Measurements from ENCODE around the gene GP9. TPM values are rescaled to one million over a fixed set of nuclear protein-coding genes. Genes with fewer than 3 reads are reported as not detected.

GP9 gene
- total and polyA plus RNA-seq, 2 donors from 2014 or later = 0.49 TPM; not detected in 1

DNA sequence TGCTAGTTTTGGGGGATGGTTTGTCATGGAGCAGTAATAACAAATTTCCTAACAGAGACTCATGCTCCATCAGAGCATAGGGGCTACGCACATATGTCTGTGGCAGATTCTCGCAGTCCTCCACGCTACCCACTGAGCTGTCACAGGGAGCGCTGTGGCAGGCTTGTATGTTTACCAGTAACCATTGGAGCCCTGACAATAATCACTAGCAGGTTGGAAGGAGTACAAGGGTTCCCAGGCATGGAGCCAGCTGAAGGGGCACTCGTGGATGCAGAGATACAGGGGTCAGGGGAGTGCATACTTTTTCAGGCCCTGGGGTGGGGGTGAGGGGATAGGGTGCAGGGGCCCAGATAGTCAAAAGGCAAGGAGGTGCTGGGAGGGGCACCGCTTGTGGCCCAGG, 7.9 kb upstream of the GP9 start:
- Histone ChIP-seq H3K9ac (ENCODE audit: low read length in 3 of 3) (no peak overlapping the region), H3K4me1 (ENCODE audit: control insufficient read depth in 2 of 3, insufficient read depth in 2 of 3, low read depth in 1 of 3, low read length in 3 of 3) (peaks cover 0 to 15% (median 4%) of the 10 kb centered on the region in 3 donors), H3K36me3 (ENCODE audit: control insufficient read depth in 2 of 3, insufficient read depth in 3 of 3, low read length in 3 of 3) (no peaks in the 10 kb centered on the region), H3K9me3 (ENCODE audit: control insufficient read depth in 2 of 3, insufficient read depth in 1 of 3, low read length in 3 of 3) (peaks cover 0 to 3% (median 0%) of the 10 kb centered on the region in 3 donors), H3K27me3 (ENCODE audit: control insufficient read depth, insufficient read depth, low read length) (no peaks in the 10 kb centered on the region), H3K4me3 (ENCODE audit: low read length in 3 of 3) (no peak overlapping the region), H3K27ac (ENCODE audit: low read depth in 2 of 2, low read length in 2 of 2) (peak overlapping the region in 1 of 2 donors; percentile 3)
- DNase-seq (peak in 3 of 5 donors; percentile 31 to 54 (median 36)), FAIRE-seq (no peak)
- intact Hi-C loops (cut with DNase I) = no loop called here
- TF ChIP-seq CTCF (IDR thresholded peaks at IDR 0.05; ENCODE audit: borderline replicate concordance, extremely low read depth, insufficient read depth) = no peak

DNA sequence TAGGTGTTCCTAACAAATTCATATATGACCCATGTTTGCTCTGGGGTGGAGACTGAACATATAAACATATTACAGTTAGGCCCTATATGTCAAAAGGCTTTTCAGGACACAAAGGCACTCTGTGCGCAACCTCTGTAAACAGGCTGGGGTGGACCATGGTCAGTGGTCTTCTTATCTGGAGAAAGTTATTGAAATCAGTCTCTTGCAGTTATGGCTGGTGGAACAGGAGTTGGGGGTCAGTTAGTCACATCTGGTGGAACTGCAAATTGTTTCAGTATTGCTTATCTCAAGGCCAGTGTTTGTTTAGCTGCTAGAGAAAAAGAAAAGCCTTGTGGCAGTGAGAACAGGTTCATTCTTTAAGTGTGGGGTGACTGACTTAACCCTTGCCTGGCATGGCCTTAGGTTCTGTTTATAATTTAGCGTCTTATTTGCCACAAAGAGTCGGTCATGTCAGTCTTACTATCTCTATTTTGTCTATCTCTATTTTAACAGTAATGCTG, 5.9 kb upstream of the GP9 start:
- no peak for TF ChIP-seq CTCF (IDR thresholded peaks at IDR 0.05; ENCODE audit: borderline replicate concordance, extremely low read depth, insufficient read depth)
- intact Hi-C loops (cut with DNase I) = no loop called here
- FAIRE-seq = no peak
- Histone ChIP-seq H3K9me3 (ENCODE audit: control insufficient read depth in 2 of 3, insufficient read depth in 1 of 3, low read length in 3 of 3) (no peaks in the 10 kb centered on the region), H3K9ac (ENCODE audit: low read length in 3 of 3) (no peak overlapping the region), H3K4me1 (ENCODE audit: control insufficient read depth in 2 of 3, insufficient read depth in 2 of 3, low read depth in 1 of 3, low read length in 3 of 3) (peaks cover 0 to 15% (median 6%) of the 10 kb centered on the region in 3 donors), H3K27me3 (ENCODE audit: control insufficient read depth, insufficient read depth, low read length) (no peaks in the 10 kb centered on the region), H3K4me3 (ENCODE audit: low read length in 3 of 3) (no peak overlapping the region), H3K27ac (ENCODE audit: low read depth in 2 of 2, low read length in 2 of 2) (no peak overlapping the region), H3K36me3 (ENCODE audit: control insufficient read depth in 2 of 3, insufficient read depth in 3 of 3, low read length in 3 of 3) (no peaks in the 10 kb centered on the region)
- no peak for DNase-seq

GRCh38 chr3:129056451-129057173, 4.0 kb upstream of the GP9 start:
- intact Hi-C loops (cut with DNase I) = no loop called here
- Histone ChIP-seq H3K9ac (ENCODE audit: low read length in 3 of 3) (no peak overlapping the region), H3K27me3 (ENCODE audit: control insufficient read depth, insufficient read depth, low read length) (no peaks in the 10 kb centered on the region), H3K27ac (ENCODE audit: low read depth in 2 of 2, low read length in 2 of 2) (no peak overlapping the region), H3K4me1 (ENCODE audit: control insufficient read depth in 2 of 3, insufficient read depth in 2 of 3, low read depth in 1 of 3, low read length in 3 of 3) (peaks cover 0 to 14% (median 6%) of the 10 kb centered on the region in 3 donors), H3K36me3 (ENCODE audit: control insufficient read depth in 2 of 3, insufficient read depth in 3 of 3, low read length in 3 of 3) (no peaks in the 10 kb centered on the region), H3K4me3 (ENCODE audit: low read length in 3 of 3) (no peak overlapping the region), H3K9me3 (ENCODE audit: control insufficient read depth in 2 of 3, insufficient read depth in 1 of 3, low read length in 3 of 3) (no peaks in the 10 kb centered on the region)
- FAIRE-seq (no peak), DNase-seq (peak in 1 of 5 donors; percentile 23)
- TF ChIP-seq CTCF (IDR thresholded peaks at IDR 0.05; ENCODE audit: borderline replicate concordance, extremely low read depth, insufficient read depth) = no peak

Data from kidney (tissue), 14 donors.